ENCODE data around the gene INCENP.

INCENP gene

DNA sequence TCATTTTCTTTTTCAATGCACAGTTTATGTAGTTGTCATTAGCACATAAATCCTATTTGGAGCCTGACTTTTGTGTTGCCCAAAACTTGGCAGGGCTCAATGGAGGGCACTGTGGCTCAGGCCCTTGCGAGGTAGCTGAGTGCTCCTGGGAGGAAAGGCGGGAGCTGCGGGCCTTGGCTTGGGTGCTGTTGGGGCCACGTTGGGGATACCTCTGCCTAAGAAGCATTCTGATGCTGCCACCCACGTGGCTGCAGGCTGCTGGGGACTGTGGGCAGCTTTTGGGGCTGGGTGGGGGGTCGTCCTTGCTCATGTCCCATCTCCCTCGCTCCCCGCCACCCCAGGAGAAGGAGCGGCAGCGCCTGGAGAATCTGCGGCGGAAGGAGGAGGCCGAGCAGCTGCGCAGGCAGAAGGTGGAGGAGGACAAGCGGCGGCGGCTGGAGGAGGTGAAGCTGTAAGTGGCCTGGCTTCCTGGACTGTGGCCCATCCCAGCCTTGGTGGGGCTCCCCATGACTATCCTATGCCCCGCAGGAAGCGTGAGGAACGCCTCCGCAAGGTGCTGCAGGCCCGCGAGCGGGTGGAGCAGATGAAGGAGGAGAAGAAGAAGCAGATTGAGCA lies 20.9 kb downstream of the INCENP start:
- H3K27ac Mint-ChIP-seq, result no peak overlapping the region
- no peak overlapping the region for H3K4me3 Mint-ChIP-seq
- ATAC-seq, result no peak
- H3K27me3 Mint-ChIP-seq, result no peaks in the 10 kb centered on the region
- peaks cover 72% of the 10 kb centered on the region for H3K36me3 Mint-ChIP-seq
- H3K4me1 Mint-ChIP-seq, result no peaks in the 10 kb centered on the region
- no peaks in the 10 kb centered on the region for H3K9me3 Mint-ChIP-seq

DNA sequence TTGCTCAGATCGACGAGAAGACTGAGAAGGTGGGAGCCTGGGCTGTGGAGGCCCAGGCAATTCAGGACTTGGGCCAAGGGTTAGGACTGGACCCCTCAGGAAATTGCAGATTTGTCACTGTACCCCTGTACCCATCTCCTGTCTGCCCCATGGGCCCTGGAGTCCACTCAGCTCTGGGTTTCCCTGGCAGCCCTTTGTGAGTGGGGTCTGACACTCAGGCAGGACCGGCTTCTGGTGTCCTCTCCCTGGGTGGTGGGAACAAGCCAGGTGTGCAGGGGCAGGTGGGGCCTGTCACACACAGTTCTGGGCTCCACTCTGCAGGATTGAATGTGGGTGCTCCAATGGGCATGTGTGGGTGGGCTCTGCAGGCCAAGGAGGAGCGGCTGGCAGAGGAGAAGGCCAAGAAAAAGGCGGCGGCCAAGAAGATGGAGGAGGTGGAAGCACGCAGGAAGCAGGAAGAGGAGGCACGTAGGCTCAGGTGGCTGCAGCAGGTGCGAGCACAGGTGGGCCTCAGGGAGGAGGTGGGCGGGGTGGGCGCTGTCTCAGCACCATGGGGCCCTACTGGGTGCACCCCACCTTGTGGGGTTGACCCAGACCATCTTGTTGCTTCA lies 21.6 kb downstream of the INCENP start:
- H3K36me3 Mint-ChIP-seq, result peaks cover 76% of the 10 kb centered on the region
- no peak overlapping the region for H3K27ac Mint-ChIP-seq
- no peak overlapping the region for H3K4me3 Mint-ChIP-seq
- no peaks in the 10 kb centered on the region for H3K27me3 Mint-ChIP-seq
- ATAC-seq, result no peak
- H3K9me3 Mint-ChIP-seq, result no peaks in the 10 kb centered on the region
- no peaks in the 10 kb centered on the region for H3K4me1 Mint-ChIP-seq

DNA sequence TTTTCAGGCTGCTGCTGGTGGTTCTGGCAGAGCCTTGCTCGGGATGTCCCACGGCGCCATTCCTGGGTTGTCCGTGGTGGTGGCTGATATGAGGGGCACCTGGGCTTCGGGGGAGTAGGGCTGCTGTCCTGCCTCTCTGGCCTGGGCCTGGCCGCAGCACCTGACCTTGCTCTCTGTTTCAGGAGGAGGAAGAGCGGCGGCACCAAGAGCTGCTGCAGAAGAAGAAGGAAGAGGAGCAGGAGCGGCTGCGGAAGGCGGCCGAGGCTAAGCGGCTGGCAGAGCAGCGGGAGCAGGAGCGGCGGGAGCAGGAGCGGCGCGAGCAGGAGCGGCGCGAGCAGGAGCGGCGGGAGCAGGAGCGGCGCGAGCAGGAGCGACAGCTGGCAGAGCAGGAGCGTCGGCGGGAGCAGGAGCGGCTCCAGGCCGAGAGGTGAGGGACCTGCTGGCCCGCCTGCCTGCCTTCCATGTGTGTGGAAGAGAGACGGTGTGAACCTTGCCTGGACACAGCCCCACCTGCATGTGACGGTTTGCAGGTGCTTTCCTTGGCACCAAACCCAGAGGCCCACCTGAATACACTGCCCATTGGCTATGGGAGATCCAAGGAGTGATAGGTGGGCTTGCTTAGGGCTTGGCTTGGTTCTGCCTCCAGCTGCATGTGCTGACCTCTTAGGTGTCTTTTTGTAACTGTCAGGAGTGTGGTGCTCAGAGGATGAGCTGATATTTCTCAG lies 22.8 kb downstream of the INCENP start:
- no peaks in the 10 kb centered on the region for H3K27me3 Mint-ChIP-seq
- no peaks in the 10 kb centered on the region for H3K9me3 Mint-ChIP-seq
- no peaks in the 10 kb centered on the region for H3K4me1 Mint-ChIP-seq
- ATAC-seq, result no peak
- no peak overlapping the region for H3K4me3 Mint-ChIP-seq
- no peak overlapping the region for H3K27ac Mint-ChIP-seq
- H3K36me3 Mint-ChIP-seq, result peaks cover 78% of the 10 kb centered on the region

DNA sequence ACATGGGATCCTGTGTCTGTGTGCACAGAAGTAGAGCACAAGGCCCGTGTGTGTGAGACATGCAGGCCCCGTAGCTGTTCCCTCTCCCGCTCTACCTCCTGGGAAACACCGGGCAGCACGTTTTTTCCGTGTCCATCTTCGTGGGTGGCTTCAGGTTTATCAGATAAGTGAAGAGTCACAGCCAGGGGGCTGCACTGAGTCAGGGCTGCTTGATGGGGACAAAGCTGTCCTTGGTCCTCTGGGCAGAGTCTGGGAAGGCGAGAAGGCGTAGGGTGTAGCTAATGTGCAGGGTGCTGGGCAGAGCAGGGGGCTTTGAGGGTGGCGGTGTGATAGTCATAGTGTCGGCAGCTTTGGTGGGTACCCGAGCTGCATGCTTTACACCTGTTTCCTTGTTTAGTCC lies 23.7 kb downstream of the INCENP start:
- Mint-ChIP-seq H3K9me3 (no peaks in the 10 kb centered on the region), H3K36me3 (peaks cover 76% of the 10 kb centered on the region), H3K27me3 (no peaks in the 10 kb centered on the region), H3K4me1 (no peaks in the 10 kb centered on the region), H3K4me3 (no peak overlapping the region), H3K27ac (no peak overlapping the region)
- no peak for ATAC-seq

DNA sequence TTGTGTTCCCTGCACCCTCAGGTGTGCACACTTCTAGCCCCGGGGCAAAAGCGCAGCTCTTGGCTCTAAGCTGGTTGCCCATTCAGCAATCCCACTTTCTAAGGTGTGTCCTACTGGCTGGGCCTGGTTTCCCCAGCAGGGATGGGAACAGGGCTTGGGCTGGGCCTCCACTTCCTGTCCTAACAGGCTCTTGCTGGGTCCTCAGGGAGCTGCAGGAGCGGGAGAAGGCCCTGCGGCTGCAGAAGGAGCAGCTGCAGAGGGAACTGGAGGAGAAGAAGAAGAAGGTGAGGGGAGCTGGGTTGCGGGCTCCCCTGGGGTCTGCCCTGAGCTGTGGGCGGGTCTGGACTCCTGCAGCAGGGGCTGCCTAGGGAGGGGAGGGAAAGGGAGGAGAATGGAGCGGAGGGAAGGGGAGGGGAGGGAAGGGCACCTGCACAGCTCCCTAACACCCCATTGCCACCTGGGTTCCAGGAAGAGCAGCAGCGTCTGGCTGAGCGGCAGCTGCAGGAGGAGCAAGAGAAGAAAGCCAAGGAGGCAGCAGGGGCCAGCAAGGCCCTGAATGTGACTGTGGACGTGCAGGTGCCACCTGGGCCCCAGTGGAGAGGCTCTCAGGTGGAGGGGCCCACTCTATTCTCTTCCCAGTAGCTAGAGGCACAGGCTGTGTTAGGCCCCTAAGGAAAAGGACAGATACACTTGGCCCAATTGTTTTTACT lies 24.6 kb downstream of the INCENP start:
- no peaks in the 10 kb centered on the region for H3K9me3 Mint-ChIP-seq
- H3K4me3 Mint-ChIP-seq, result no peak overlapping the region
- H3K36me3 Mint-ChIP-seq, result peaks cover 76% of the 10 kb centered on the region
- ATAC-seq, result no peak
- no peaks in the 10 kb centered on the region for H3K4me1 Mint-ChIP-seq
- no peak overlapping the region for H3K27ac Mint-ChIP-seq
- no peaks in the 10 kb centered on the region for H3K27me3 Mint-ChIP-seq

DNA sequence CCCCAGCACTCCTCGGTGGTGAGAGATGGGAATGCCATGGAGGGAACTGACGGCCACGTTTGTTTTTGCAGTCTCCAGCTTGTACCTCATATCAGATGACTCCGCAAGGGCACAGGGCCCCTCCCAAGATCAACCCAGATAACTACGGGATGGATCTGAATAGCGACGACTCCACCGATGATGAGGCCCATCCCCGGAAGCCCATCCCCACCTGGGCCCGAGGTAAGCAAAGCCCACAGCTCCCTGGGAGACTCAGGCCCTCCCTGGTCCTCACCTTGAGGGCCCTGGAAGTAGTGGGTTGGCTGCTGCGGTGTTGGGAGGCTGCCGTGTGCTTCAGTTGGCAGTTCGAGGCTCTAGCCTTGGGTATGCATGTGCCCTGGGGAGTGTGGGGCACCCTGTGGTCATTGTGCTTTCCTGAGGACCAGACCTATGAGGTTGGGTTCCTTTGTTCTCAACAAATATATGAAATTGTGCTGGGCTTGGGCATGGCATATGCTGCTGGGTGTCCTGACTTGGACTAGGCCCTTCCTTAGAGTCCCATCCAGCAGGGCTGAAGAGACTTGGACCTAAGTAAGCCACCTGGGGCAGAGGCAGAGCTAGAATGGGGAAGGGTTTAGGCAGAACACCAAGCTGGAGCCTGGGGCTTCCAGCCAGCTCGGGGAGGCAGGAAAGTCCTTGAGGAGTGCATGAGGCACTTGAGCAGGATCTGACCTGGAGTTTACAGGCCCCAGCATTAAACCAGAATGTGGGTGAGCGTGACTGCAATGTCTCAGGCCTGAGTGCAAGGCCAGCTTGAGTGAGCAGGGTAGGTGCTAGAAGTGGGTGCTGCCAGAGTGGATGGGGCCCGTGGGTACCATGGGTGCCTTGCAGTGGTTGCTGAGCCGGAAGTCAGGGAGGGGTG lies 26.4 kb downstream of the INCENP start:
- Mint-ChIP-seq H3K27me3 (no peaks in the 10 kb centered on the region), H3K4me1 (no peaks in the 10 kb centered on the region), H3K27ac (no peak overlapping the region), H3K36me3 (peaks cover 66% of the 10 kb centered on the region), H3K9me3 (no peaks in the 10 kb centered on the region), H3K4me3 (no peak overlapping the region)
- no peak for ATAC-seq

DNA sequence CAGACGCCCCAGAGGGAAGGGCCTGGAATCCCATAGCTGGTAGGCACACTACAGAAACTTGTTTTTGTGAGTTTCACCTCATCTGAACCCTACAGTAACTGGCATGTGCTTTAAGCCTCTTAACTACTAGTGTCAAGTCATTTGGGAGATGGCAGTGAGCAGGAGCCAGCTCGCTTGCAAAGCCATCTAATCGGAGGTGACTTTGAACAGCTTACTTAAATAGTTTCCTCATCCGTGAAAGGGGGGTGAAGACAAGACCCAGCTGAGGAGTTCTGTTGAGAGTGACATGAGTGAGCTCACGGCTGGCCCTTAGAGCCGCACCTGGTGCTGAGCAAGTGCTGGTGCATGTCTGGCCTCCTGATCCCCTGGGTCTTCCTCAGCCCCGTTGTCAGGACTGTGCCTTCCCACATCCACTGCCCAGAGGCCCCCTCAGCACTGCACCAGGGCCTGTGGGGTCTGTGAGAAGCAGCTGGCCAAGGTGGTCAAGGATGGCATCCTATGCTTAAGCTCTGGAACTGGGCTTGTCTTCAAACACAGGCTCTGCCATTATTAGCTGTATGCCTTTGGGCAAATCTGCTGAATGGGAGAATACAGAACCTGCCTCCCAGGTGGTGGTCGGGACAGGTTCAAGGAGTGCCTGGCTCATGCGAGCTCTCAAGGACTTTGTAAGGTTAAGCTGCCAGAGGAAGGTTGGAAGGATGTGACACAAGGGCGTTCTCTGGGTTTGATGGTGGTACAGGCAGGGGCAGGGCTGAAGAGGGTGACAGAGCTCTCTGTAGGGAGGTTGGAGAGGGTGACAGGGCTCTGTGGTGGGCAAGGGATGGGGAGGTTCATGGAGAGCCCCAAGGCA lies 27.3 kb downstream of the INCENP start:
- ATAC-seq, result peak; percentile 24
- Mint-ChIP-seq H3K4me1 (no peaks in the 10 kb centered on the region), H3K27ac (no peak overlapping the region), H3K27me3 (no peaks in the 10 kb centered on the region), H3K9me3 (no peaks in the 10 kb centered on the region), H3K4me3 (no peak overlapping the region), H3K36me3 (peaks cover 59% of the 10 kb centered on the region)

DNA sequence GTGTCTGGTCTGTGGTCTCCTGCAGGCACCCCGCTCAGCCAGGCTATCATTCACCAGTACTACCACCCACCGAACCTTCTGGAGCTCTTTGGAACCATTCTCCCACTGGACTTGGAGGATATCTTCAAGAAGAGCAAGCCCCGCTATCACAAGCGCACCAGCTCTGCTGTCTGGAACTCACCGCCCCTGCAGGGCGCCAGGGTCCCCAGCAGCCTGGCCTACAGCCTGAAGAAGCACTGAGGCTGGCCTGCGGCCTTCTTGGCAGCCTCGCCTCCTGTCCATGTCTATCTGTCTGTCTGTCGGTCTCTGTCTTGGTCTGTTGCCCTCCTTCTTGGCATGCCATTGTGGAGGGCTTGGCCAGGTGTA lies 27.9 kb downstream of the INCENP start:
- no peak for ATAC-seq
- Mint-ChIP-seq H3K9me3 (no peaks in the 10 kb centered on the region), H3K36me3 (peaks cover 53% of the 10 kb centered on the region), H3K27me3 (no peaks in the 10 kb centered on the region), H3K4me1 (no peaks in the 10 kb centered on the region), H3K27ac (no peak overlapping the region), H3K4me3 (no peak overlapping the region)

DNA sequence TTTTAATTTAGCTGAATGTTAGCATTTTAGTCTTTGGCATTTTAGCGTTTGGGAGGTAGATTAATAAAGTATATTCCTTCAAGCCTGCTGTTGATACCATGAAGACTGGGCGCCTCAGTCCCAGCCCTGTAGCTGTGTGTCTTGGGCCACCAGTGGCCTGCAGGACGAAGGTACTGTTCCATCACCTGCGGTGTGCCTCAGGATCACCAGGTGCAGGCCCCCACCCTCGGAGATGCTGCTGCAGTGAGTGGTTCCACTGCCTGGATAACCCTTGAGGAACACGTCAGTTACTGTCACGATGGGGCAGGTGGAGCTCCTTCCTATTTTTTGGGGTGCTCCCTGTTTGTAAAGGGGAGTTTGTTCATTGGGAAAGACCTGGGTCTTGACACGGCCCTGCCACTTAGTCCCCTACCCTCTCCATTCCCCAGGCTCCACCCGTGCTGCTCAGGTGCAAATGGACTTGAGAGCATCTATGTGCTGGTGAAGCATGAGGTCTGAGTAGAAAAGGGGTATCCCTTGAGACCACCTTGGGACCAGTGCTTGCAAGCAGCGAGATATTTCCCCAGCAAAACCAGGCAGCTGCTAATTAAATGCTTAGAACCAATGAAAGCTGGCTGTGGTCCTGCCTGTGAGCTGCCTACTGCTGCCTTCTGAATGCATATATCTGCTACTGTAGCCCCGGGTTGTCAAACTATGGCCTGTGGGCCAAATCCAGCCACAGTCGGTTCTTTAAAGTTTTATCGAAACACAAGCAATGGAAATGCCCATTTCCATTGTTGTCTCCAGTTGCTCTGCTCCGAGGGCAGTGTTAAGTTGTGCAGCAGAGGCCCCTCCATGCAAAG lies 28.7 kb downstream of the INCENP start:
- Mint-ChIP-seq H3K36me3 (peaks cover 46% of the 10 kb centered on the region), H3K27ac (no peak overlapping the region), H3K9me3 (no peaks in the 10 kb centered on the region), H3K27me3 (no peaks in the 10 kb centered on the region), H3K4me3 (no peak overlapping the region), H3K4me1 (no peaks in the 10 kb centered on the region)
- no peak for ATAC-seq

DNA sequence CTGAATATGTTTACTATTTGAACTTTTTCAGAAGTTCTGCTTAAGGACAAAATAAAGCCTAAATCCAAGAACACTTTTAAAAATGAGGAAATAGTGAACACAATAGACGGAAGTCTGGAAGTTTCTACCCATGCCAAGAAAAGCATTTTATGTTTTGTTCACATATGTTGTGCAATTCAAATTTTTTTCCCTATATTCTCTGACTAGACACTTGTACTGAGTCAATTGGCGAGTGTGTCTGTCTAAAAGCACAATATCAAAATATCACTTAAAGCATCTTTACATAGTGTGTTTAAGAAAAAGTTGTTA lies 29.2 kb downstream of the INCENP start:
- H3K4me3 Mint-ChIP-seq, result no peak overlapping the region
- ATAC-seq, result no peak
- H3K9me3 Mint-ChIP-seq, result no peaks in the 10 kb centered on the region
- no peaks in the 10 kb centered on the region for H3K27me3 Mint-ChIP-seq
- no peaks in the 10 kb centered on the region for H3K4me1 Mint-ChIP-seq
- H3K27ac Mint-ChIP-seq, result no peak overlapping the region
- H3K36me3 Mint-ChIP-seq, result peaks cover 40% of the 10 kb centered on the region

DNA sequence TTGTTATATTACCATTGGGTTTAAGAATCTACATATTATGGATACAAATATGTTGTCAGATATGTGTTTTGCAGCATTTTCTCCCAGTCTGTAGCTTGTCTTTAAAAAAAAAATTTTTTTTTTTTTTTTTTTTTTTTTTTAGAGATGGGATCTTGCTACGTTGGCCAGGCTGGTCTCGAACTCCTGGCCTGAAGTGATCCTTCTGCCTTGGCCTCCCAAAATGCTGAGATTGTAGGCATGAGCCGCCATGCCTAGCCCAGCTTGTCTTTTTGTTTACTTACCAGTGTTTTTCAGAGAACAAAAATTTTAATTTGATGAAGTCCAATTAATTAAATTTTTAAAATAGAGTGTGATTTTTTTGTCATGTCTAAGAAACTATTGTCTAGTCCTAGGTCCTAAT lies 29.8 kb downstream of the INCENP start:
- H3K36me3 Mint-ChIP-seq, result peaks cover 37% of the 10 kb centered on the region
- no peaks in the 10 kb centered on the region for H3K4me1 Mint-ChIP-seq
- H3K27ac Mint-ChIP-seq, result no peak overlapping the region
- no peak overlapping the region for H3K4me3 Mint-ChIP-seq
- no peaks in the 10 kb centered on the region for H3K9me3 Mint-ChIP-seq
- no peaks in the 10 kb centered on the region for H3K27me3 Mint-ChIP-seq
- ATAC-seq, result no peak

DNA sequence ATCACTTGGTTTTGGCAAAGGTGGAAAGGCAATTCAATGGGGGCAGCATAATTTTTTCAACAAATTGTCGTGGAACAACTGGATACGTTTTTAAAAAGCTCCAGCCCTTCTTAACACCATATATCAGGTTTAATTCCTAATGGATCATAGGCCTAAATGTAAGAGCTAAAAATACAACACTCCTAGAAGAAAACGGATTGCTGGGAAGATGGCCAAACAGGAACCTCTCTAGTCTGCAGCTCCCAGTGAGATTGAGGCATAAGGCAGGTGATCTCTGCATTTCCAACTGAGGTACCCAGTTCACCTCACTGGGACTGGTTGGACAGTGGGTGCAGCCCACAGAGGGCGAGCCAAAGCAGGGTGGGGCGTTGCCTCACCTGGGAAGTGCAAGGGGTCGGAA lies 33.8 kb downstream of the INCENP start:
- no peak overlapping the region for H3K27ac Mint-ChIP-seq
- H3K36me3 Mint-ChIP-seq, result peaks cover 8% of the 10 kb centered on the region
- H3K4me1 Mint-ChIP-seq, result no peaks in the 10 kb centered on the region
- H3K27me3 Mint-ChIP-seq, result peaks cover 29% of the 10 kb centered on the region
- no peak overlapping the region for H3K4me3 Mint-ChIP-seq
- H3K9me3 Mint-ChIP-seq, result peaks cover 3% of the 10 kb centered on the region
- ATAC-seq, result no peak

DNA sequence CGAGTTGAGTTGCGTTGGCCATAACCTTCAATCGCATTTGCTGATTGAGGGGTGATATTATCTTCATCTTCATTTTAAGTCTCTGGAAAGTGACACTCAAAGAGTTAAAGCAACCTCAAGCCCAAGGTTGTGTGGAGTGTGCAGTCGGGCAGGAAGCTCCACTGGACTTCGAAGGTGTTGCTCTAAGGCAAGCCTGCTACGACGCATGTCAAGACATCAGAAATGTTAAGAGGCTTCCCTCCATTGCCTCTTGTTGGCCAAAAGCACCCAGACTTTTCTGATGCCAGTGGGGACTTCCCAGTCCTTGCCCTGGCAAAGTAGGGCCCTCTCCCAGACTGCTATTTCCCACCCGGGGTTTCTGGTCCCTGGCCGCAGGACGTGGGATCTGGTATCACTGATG lies 42.6 kb downstream of the INCENP start:
- Mint-ChIP-seq H3K4me3 (no peak overlapping the region), H3K36me3 (no peaks in the 10 kb centered on the region), H3K27ac (no peak overlapping the region), H3K9me3 (no peaks in the 10 kb centered on the region), H3K27me3 (peaks cover 45% of the 10 kb centered on the region), H3K4me1 (peaks cover 6% of the 10 kb centered on the region)
- ATAC-seq, result no peak

DNA sequence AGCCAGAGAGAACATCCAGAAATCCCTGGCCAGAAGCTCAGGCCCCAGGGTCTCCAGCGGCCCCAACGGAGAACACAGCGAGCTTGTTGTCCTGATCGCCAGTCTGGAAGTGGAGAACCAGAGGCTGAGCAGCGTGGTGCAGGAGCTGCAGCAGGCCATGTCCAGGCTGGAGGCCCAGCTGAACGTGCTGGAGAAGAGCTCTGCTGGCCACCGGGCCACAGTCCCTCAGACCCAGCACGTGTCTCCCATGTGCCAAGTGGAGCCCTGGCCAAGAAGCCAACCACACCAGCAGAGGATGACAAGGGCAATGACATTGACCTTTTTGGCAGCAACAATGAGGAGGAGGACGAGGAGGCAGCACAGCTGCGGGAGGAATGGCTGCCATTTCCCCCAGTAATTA lies 45.6 kb downstream of the INCENP start:
- Mint-ChIP-seq H3K4me1 (peaks cover 9% of the 10 kb centered on the region), H3K36me3 (no peaks in the 10 kb centered on the region), H3K27ac (no peak overlapping the region), H3K9me3 (no peaks in the 10 kb centered on the region), H3K27me3 (peaks cover 65% of the 10 kb centered on the region), H3K4me3 (no peak overlapping the region)
- ATAC-seq, result no peak

Measured in stimulated activated memory B cell treated with anti-CD40 and anti-IgM and Interleukin-4, amounts not matched to agents 10 μg/mL and 1 μg/mL and 100 μg/mL, for 72 hours (primary cell).